GM21423 (cell line): ENCODE measurements around the gene FMOD.
"Not testable (repeated sequence)": the region's sequence is repeated elsewhere in the genome, so short reads cannot be mapped to it uniquely, and the experiment has no call there.

Experiments
- ATAC-seq: cut with Tn5 transposase; IDR thresholded peaks from one replicate; pipeline ENCODE4 v1.9.1; 2021; ENCODE audit warnings: mild to moderate bottlenecking, moderate library complexity; ENCODE audit not compliant: unreplicated experiment

FMOD gene

GRCh38 chr1:203326830-203327683 lies 23.9 kb downstream of the FMOD start:
- ATAC-seq, result peak; percentile 67

- no peak for ATAC-seq
These were observed 25.4 kb downstream of the FMOD start for GRCh38 chr1:203325418-203326091.

- peak; percentile 29 for ATAC-seq
These were observed 25.9 kb downstream of the FMOD start for GRCh38 chr1:203325026-203325417.

- no peak for ATAC-seq
These were observed 26.6 kb downstream of the FMOD start for GRCh38 chr1:203324105-203325025.

- ATAC-seq, result no peak
These were observed 27.3 kb downstream of the FMOD start for GRCh38 chr1:203323587-203323986.

- no peak for ATAC-seq
These were observed 28.3 kb downstream of the FMOD start for GRCh38 chr1:203322500-203323179.

GRCh38 chr1:203321273-203322052 lies 29.5 kb downstream of the FMOD start:
- ATAC-seq, result no peak

- ATAC-seq, result peak; percentile 67
These were observed 30.2 kb downstream of the FMOD start for GRCh38 chr1:203320591-203321272.

GRCh38 chr1:203318229-203318517 lies 32.7 kb downstream of the FMOD start:
- ATAC-seq, result no peak

- no peak for ATAC-seq
These were observed 33.3 kb downstream of the FMOD start for GRCh38 chr1:203317429-203318228.

GRCh38 chr1:203316626-203317093 lies 34.3 kb downstream of the FMOD start:
- no peak for ATAC-seq

GRCh38 chr1:203314025-203314759 lies 36.7 kb downstream of the FMOD start:
- ATAC-seq, result not testable (repeated sequence)

GRCh38 chr1:203311368-203312301 lies 39.3 kb downstream of the FMOD start:
- ATAC-seq, result no peak

- no peak for ATAC-seq
These were observed 42.0 kb downstream of the FMOD start for GRCh38 chr1:203308923-203309331.

GRCh38 chr1:203308328-203308922 lies 42.5 kb downstream of the FMOD start:
- no peak for ATAC-seq

- ATAC-seq, result no peak
These were observed 43.2 kb downstream of the FMOD start for GRCh38 chr1:203307641-203308126.
